ENCODE measurements around the gene PRXL2A. TPM values are rescaled to one million over a fixed set of nuclear protein-coding genes. Genes with fewer than 3 reads are reported as not detected.

The PRXL2A gene
- total RNA-seq, 4 donors from 2014 or later = 15.4 to 26.6 (median 25.5) TPM

DNA sequence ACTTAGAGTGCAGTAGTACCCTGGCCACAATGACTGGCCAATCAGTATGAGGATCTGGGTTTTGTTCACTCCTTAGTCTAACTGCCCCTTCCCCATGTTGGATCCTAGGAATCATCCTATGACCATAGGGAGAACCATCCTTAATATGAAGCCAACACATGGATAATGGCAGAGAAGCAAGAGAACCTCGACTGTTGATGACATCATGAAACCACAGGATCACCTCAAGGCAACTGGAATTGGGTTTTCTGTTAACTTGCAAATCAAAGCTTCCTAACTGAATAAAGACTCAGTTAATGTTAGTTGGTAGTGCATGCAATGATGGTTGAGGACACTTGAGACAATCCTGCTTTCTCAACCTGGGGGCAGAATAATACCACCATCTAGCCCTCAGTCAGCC, 3.3 kb upstream of the PRXL2A start:
- Histone ChIP-seq H3K36me3 (no peaks in the 10 kb centered on the region), H3K4me3 (no peak overlapping the region), H3K27ac (replicated peaks in 1 of 4) (no peak overlapping the region), H3K4me1 (peaks cover 8 to 27% (median 26%) of the 10 kb centered on the region in 4 donors), H3K9me3 (no peaks in the 10 kb centered on the region), H3K27me3 (peaks cover 0 to 16% (median 0%) of the 10 kb centered on the region in 4 donors)
- no peak for TF ChIP-seq EP300 (IDR thresholded peaks at IDR 0.05)
- no peak for TF ChIP-seq POLR2A (IDR thresholded peaks at IDR 0.05; ENCODE audit: low read depth)
- no peak for TF ChIP-seq POLR2AphosphoS5 (IDR thresholded peaks at IDR 0.05)
- TF ChIP-seq, protein P1, sequence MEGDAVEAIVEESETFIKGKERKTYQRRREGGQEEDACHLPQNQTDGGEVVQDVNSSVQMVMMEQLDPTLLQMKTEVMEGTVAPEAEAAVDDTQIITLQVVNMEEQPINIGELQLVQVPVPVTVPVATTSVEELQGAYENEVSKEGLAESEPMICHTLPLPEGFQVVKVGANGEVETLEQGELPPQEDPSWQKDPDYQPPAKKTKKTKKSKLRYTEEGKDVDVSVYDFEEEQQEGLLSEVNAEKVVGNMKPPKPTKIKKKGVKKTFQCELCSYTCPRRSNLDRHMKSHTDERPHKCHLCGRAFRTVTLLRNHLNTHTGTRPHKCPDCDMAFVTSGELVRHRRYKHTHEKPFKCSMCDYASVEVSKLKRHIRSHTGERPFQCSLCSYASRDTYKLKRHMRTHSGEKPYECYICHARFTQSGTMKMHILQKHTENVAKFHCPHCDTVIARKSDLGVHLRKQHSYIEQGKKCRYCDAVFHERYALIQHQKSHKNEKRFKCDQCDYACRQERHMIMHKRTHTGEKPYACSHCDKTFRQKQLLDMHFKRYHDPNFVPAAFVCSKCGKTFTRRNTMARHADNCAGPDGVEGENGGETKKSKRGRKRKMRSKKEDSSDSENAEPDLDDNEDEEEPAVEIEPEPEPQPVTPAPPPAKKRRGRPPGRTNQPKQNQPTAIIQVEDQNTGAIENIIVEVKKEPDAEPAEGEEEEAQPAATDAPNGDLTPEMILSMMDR (IDR thresholded peaks at IDR 0.05) = no peak
- DNase-seq (ENCODE audit: extremely low spot score) = no peak
- WGBS = 91% methylated on average over 1 of the region's 1 CpG
- intact Hi-C loops (cut with DNase I) = no loop called here

DNA sequence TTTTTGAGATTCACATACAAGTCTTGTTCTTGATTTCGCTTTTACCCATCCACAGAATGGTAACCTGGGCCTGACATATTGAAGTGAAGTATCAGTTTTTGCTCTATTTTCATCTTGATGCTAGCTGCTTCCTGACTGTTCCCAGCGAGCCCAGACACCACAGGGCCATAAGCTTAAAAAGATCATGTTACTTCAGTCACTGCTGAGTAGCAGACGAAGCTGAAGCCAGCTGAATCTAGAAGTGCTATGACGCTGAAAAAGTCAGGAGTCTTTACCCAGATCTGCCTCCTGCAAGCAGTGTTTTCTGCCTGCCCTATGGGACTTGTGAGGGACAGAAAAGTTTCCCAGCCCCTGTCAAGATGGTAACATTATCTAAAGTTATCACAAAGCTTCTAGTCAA, 2.7 kb upstream of the PRXL2A start:
- TF ChIP-seq EP300 (IDR thresholded peaks at IDR 0.05) = no peak
- TF ChIP-seq POLR2AphosphoS5 (IDR thresholded peaks at IDR 0.05) = no peak
- TF ChIP-seq POLR2A (IDR thresholded peaks at IDR 0.05; ENCODE audit: low read depth) = no peak
- TF ChIP-seq, protein P1 (IDR thresholded peaks at IDR 0.05) = no peak
- DNase-seq (ENCODE audit: extremely low spot score) = no peak
- 85% methylated on average over 4 of the region's 4 CpGs for WGBS
- no peaks in the 10 kb centered on the region for H3K36me3 ChIP-seq
- H3K27ac ChIP-seq (replicated peaks in 1 of 4) = no peak overlapping the region
- H3K4me3 ChIP-seq = no peak overlapping the region
- no peaks in the 10 kb centered on the region for H3K9me3 ChIP-seq
- peaks cover 0 to 18% (median 0%) of the 10 kb centered on the region in 4 donors for H3K27me3 ChIP-seq
- peaks cover 14 to 33% (median 29%) of the 10 kb centered on the region in 4 donors for H3K4me1 ChIP-seq
- intact Hi-C loops (cut with DNase I) = no loop called here

DNA sequence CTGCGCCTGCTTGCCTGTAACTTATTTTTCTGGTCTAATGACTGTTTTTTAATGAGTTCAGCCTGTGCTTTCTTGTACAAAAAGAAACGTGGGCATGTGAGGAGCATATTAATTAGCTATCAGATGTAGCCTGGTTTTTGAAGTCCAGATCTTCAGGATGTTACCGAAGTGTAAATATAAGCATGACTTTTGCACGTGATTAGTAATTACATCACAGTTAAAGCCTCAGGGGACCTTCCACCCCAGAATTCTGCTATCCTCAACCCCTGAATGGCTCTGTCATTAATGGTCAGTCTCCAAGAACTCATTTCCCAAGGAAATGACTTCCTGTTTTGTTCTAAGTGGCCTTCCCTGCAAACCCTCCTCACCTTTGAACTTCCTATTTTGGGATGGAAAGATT, 2.1 kb upstream of the PRXL2A start:
- intact Hi-C loops (cut with DNase I) = no loop called here

DNA sequence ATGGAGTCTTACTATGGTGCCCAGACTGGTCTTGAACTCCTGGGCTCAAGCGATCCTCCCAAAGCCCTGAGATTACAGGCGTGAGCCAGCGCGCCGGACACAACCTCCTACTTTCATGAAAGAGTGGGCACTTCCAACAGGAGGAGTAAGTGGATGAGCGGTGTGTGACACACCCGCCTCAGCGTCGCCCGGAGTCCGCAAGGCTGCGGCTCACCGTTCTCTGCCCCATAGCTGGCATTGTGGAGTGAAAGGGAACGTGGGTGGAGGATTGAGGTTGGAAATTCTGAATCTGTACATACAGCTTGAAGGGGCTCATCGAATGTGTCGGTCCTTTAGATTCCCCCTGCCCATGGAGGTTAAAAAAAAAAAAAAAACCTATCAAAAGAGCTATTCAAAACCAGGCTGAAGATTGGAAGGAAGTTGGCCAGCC, 524 bp upstream of the PRXL2A start:
- TF ChIP-seq, protein P1 (IDR thresholded peaks at IDR 0.05) = peak in 1 of 3 experiments; percentile 0
- no peak for TF ChIP-seq EP300 (IDR thresholded peaks at IDR 0.05)
- H3K27ac ChIP-seq (replicated peaks in 1 of 4) = peak overlapping the region; percentile 72 to 80 (median 76)
- peak overlapping the region; percentile 70 to 79 (median 73) for H3K4me3 ChIP-seq
- 18% methylated on average over 16 of the region's 16 CpGs for WGBS
- no peaks in the 10 kb centered on the region for H3K36me3 ChIP-seq
- peaks cover 0 to 18% (median 0%) of the 10 kb centered on the region in 4 donors for H3K27me3 ChIP-seq
- no peak for DNase-seq (ENCODE audit: extremely low spot score)
- intact Hi-C loops (cut with DNase I) = no loop called here
- H3K9me3 ChIP-seq = no peaks in the 10 kb centered on the region
- peaks cover 36 to 50% (median 48%) of the 10 kb centered on the region in 4 donors for H3K4me1 ChIP-seq

More for the DNA sequence above, 2.1 kb upstream of the PRXL2A start:
- Histone ChIP-seq H3K27ac (replicated peaks in 1 of 4) (no peak overlapping the region), H3K9me3 (no peaks in the 10 kb centered on the region), H3K27me3 (peaks cover 0 to 18% (median 0%) of the 10 kb centered on the region in 4 donors), H3K36me3 (no peaks in the 10 kb centered on the region), H3K4me1 (peaks cover 20 to 39% (median 35%) of the 10 kb centered on the region in 4 donors), H3K4me3 (no peak overlapping the region)
- no peak for DNase-seq (ENCODE audit: extremely low spot score)
- 68% methylated on average over 4 of the region's 4 CpGs for WGBS
- no peak for TF ChIP-seq POLR2A (IDR thresholded peaks at IDR 0.05; ENCODE audit: low read depth)
- TF ChIP-seq, protein P1 (IDR thresholded peaks at IDR 0.05) = no peak
- TF ChIP-seq POLR2AphosphoS5 (IDR thresholded peaks at IDR 0.05) = no peak
- no peak for TF ChIP-seq EP300 (IDR thresholded peaks at IDR 0.05)

DNA sequence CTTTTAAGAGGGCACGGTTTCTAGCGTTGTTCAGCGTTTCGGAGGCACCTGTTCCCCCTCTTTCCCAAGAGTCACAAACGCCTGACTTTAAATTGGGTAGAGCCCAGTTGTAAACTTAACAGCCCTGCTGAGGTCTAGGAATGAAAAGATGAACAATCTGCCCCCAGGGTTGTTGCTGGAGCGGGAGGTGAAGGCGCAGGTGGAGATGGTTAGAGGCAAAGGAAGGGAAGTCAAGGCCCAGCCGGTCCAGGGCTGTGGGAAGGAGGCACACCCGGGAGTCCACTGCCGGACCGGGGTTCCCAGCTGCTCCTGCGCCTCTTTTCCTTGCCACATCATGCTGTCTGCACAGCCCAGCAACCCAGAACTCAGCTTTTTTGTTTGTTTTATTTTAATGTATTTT, 770 bp downstream of the PRXL2A start:
- no peak for TF ChIP-seq POLR2A (IDR thresholded peaks at IDR 0.05; ENCODE audit: low read depth)
- no peak for TF ChIP-seq EP300 (IDR thresholded peaks at IDR 0.05)
- no peak for TF ChIP-seq POLR2AphosphoS5 (IDR thresholded peaks at IDR 0.05)
- TF ChIP-seq, protein P1 (IDR thresholded peaks at IDR 0.05) = no peak
- intact Hi-C loops (cut with DNase I) = no loop called here

More for the DNA sequence above, 770 bp downstream of the PRXL2A start:
- no peak for DNase-seq (ENCODE audit: extremely low spot score)
- WGBS = 41% methylated on average over 11 of the region's 12 CpGs
- peaks cover 49 to 63% (median 61%) of the 10 kb centered on the region in 4 donors for H3K4me1 ChIP-seq
- no peaks in the 10 kb centered on the region for H3K9me3 ChIP-seq
- H3K27me3 ChIP-seq = peaks cover 0 to 18% (median 0%) of the 10 kb centered on the region in 4 donors
- no peaks in the 10 kb centered on the region for H3K36me3 ChIP-seq
- peak overlapping the region; percentile 72 to 80 (median 76) for H3K27ac ChIP-seq (replicated peaks in 1 of 4)
- H3K4me3 ChIP-seq = peak overlapping the region; percentile 70 to 79 (median 73)
